ENCODE results near the gene SHROOM3. TPM values are rescaled to one million over a fixed set of nuclear protein-coding genes. Genes with fewer than 3 reads are reported as not detected.

Gene SHROOM3
- total RNA-seq, 4 donors from 2014 or later, result 29.5 to 127 (median 59.9) TPM

DNA sequence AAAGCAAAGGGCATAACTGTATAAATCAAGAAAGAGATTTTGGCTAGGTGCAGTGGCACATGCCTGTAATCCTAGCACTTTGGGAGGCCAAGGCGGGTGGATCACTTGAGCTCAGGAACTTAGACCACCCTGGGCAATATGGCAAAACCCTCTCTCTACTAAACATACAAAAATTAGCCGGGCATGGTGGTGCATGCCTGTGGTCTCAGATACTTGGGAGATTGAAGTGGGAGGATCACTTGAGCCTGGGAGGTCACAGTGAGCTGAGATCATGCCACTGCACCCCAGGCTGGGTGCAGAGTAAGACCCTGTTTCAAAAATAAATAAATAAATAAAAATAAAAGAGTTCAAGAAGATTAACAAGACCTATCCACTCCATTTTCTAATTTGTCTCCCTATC lies 235.6 kb downstream of the SHROOM3 start:
- Histone ChIP-seq H3K4me3 (no peak overlapping the region), H3K4me1 (no peaks in the 10 kb centered on the region), H3K36me3 (no peaks in the 10 kb centered on the region), H3K9me3 (no peaks in the 10 kb centered on the region), H3K27me3 (no peaks in the 10 kb centered on the region), H3K27ac (no peak overlapping the region)
- ATAC-seq, result no peak
- 77 to 100% methylated on average over 1 to 2 of the region's 2 CpGs for WGBS, 2 donors (ENCODE audit: low coverage in 1 of 2)
- TF ChIP-seq EP300 (IDR thresholded peaks at IDR 0.05) (no peak), POLR2AphosphoS5 (IDR thresholded peaks at IDR 0.05) (no peak), POLR2A (IDR thresholded peaks at IDR 0.05) (no peak)
- TF ChIP-seq, protein P1, sequence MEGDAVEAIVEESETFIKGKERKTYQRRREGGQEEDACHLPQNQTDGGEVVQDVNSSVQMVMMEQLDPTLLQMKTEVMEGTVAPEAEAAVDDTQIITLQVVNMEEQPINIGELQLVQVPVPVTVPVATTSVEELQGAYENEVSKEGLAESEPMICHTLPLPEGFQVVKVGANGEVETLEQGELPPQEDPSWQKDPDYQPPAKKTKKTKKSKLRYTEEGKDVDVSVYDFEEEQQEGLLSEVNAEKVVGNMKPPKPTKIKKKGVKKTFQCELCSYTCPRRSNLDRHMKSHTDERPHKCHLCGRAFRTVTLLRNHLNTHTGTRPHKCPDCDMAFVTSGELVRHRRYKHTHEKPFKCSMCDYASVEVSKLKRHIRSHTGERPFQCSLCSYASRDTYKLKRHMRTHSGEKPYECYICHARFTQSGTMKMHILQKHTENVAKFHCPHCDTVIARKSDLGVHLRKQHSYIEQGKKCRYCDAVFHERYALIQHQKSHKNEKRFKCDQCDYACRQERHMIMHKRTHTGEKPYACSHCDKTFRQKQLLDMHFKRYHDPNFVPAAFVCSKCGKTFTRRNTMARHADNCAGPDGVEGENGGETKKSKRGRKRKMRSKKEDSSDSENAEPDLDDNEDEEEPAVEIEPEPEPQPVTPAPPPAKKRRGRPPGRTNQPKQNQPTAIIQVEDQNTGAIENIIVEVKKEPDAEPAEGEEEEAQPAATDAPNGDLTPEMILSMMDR (IDR thresholded peaks at IDR 0.05), result no peak

DNA sequence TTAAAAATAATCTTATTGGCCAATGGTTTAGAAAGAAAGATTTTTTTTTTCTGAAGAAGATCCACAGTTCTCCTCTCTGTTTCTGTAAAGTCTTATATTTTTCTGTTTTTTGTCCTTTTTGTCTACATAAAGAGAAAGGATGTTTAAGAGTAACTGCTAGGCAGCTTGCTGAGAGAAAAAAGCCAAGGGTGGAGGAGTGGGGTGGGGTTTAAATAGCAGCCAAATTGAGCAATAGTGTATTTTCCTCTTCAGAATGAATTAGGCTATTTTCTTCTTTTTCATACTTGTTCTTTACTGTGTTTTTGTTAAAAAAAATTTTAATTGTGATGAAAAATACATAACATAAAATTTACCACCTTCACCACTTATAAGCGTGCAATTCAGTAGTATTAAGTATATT lies 238.3 kb downstream of the SHROOM3 start:
- ATAC-seq, result no peak

DNA sequence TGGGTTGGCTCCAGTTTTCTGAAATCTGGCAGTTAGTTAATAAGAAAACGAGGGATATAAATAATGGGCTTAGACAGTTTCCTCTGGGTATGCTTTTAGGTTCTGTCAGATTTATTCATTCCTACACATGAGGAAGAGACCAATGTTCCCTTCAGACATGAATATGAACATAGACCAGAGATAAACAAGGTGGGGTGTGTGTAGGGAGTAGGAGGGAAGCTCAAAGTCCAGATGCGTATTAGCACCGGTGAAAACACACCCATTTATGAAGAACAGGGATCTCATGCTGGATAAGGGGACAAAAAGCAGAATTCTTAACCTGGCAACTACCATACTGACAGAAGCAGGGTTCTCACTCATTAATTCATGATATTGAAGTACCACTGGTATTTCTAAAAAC lies 240.0 kb downstream of the SHROOM3 start:
- ATAC-seq, result no peak
- Histone ChIP-seq H3K36me3 (no peaks in the 10 kb centered on the region), H3K27ac (no peak overlapping the region), H3K9me3 (no peaks in the 10 kb centered on the region), H3K27me3 (no peaks in the 10 kb centered on the region), H3K4me1 (no peaks in the 10 kb centered on the region), H3K4me3 (no peak overlapping the region)
- TF ChIP-seq EP300 (IDR thresholded peaks at IDR 0.05), result no peak
- TF ChIP-seq, protein P1 (IDR thresholded peaks at IDR 0.05), result no peak
- no peak for TF ChIP-seq POLR2A (IDR thresholded peaks at IDR 0.05)
- no peak for TF ChIP-seq POLR2AphosphoS5 (IDR thresholded peaks at IDR 0.05)
- WGBS, 2 donors (ENCODE audit: low coverage in 1 of 2), result 83% methylated on average over 1 to 3 of the region's 3 CpGs

More for the DNA sequence above, 238.3 kb downstream of the SHROOM3 start:
- H3K36me3 ChIP-seq, result no peaks in the 10 kb centered on the region
- H3K9me3 ChIP-seq, result no peaks in the 10 kb centered on the region
- no peak overlapping the region for H3K27ac ChIP-seq
- H3K4me1 ChIP-seq, result no peaks in the 10 kb centered on the region
- 95 to 100% methylated on average over 1 of the region's 1 CpG for WGBS, 2 donors (ENCODE audit: low coverage in 1 of 2)
- H3K27me3 ChIP-seq, result no peaks in the 10 kb centered on the region
- TF ChIP-seq POLR2AphosphoS5 (IDR thresholded peaks at IDR 0.05), result no peak
- TF ChIP-seq, protein P1 (IDR thresholded peaks at IDR 0.05), result no peak
- TF ChIP-seq EP300 (IDR thresholded peaks at IDR 0.05), result no peak
- H3K4me3 ChIP-seq, result no peak overlapping the region

DNA sequence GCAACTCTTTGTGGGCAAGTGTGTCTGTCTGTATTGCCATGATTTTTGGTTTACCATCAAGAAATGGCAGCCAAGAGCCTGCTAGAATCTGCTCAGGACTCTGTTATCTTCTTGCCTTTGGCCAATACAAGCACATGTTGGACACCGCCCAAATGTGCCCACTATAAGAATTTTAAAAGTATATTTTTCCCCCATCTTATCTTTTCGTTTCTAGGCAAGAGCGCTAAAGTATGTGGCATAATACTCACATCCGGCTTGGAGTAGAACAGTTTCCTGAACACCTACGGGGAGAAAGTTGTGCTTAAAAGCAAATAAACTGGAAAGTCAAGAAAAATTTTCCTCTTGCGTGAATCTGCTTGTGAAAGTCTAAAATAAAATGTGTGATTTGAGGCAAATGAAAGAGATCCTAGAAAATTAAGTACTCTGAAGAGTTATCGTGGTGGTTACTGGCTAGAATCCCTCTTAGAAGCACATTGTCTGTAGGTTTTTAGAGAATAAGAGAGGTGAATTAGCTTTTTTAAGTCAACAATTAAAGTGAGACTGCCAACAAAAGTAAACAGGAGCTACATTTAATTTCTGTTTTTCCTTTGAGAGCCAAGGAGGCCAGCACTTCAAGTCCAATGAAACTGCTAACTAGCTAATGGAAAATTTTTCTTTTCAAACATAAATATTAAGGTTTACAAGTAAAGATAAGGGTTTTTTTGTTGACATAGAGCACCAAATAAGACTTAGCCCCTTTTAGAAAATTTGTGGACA lies 242.7 kb downstream of the SHROOM3 start:
- peak overlapping the region in 1 of 4 donors; percentile 25 for H3K27ac ChIP-seq
- H3K36me3 ChIP-seq, result no peaks in the 10 kb centered on the region
- peaks cover 0 to 7% (median 0%) of the 10 kb centered on the region in 3 donors for H3K4me1 ChIP-seq
- 66 to 85% methylated on average over 7 of the region's 7 CpGs for WGBS, 2 donors (ENCODE audit: low coverage in 1 of 2)
- TF ChIP-seq POLR2AphosphoS5 (IDR thresholded peaks at IDR 0.05) (no peak), POLR2A (IDR thresholded peaks at IDR 0.05) (no peak), EP300 (IDR thresholded peaks at IDR 0.05) (no peak)
- TF ChIP-seq, protein P1 (IDR thresholded peaks at IDR 0.05), result no peak
- ATAC-seq, result no peak
- H3K9me3 ChIP-seq, result no peaks in the 10 kb centered on the region
- no peak overlapping the region for H3K4me3 ChIP-seq
- no peaks in the 10 kb centered on the region for H3K27me3 ChIP-seq

DNA sequence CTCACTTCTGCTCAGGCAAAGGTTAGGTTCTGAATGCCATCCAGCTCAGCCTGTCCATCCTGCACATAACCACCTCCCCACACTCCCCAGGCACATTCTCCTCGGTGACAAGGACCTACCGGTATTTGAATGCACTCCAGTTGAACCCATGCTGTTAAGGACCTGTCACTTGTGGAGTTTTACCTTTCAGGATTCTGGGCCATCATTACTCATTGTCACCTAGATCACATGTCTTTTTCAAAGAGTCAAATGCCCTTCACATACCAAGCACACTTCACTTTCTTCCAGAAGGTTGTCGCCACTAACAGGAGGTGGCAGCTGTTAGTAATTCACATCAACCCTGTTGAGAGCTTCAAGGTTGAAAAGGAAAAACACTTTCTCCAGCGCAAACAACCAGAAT lies 244.7 kb downstream of the SHROOM3 start:
- WGBS, 2 donors (ENCODE audit: low coverage in 1 of 2), result 82 to 96% methylated on average over 4 of the region's 4 CpGs
- Histone ChIP-seq H3K27me3 (no peaks in the 10 kb centered on the region), H3K36me3 (no peaks in the 10 kb centered on the region), H3K27ac (no peak overlapping the region), H3K9me3 (no peaks in the 10 kb centered on the region), H3K4me1 (peaks cover 0 to 7% (median 0%) of the 10 kb centered on the region in 3 donors), H3K4me3 (no peak overlapping the region)
- ATAC-seq, result no peak
- TF ChIP-seq POLR2A (IDR thresholded peaks at IDR 0.05), result no peak
- TF ChIP-seq EP300 (IDR thresholded peaks at IDR 0.05), result no peak
- TF ChIP-seq, protein P1 (IDR thresholded peaks at IDR 0.05), result no peak
